GM19193 (cell line): Measurements from ENCODE around the gene EML2.

Experiments used
- POLR2A ChIP-seq: IDR thresholded peaks from 4 replicates; pipeline ENCODE4 v1.6.1; 2011; ENCODE audit not compliant: insufficient read depth, insufficient read length; ENCODE audit errors: extremely low read depth

EML2 gene

GRCh38 chr19:45660636-45661035 is 21.4 kb upstream of the EML2 start:
- no peak for TF ChIP-seq POLR2A

GRCh38 chr19:45659096-45659729 is 20.0 kb upstream of the EML2 start:
- no peak for TF ChIP-seq POLR2A

GRCh38 chr19:45657520-45658167 is 18.4 kb upstream of the EML2 start:
- no peak for TF ChIP-seq POLR2A

GRCh38 chr19:45655073-45655472 is 15.9 kb upstream of the EML2 start:
- TF ChIP-seq POLR2A, result no peak

- no peak for TF ChIP-seq POLR2A
Measured at GRCh38 chr19:45653634-45654033, 14.4 kb upstream of the EML2 start.

DNA sequence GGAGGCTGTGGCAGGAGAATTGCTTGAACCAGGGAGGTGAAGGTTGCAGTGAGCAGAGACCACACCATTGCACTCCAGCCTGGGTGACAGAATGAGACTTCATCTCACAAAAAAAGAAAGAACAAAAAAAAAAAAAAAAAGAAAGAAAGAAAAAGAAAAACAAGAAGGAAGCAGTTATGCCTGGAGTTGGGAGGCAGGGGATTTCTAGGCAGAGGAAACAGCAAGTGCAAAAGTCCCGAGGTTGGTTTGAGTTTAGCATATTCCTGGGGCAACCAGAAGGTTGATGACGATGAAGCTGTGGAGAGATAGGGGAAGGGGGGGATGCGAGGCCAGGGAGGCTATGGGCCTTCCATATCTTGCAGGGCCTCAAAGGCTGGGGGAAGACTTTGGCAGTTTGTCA is 11.5 kb upstream of the EML2 start:
- TF ChIP-seq POLR2A, result no peak

DNA sequence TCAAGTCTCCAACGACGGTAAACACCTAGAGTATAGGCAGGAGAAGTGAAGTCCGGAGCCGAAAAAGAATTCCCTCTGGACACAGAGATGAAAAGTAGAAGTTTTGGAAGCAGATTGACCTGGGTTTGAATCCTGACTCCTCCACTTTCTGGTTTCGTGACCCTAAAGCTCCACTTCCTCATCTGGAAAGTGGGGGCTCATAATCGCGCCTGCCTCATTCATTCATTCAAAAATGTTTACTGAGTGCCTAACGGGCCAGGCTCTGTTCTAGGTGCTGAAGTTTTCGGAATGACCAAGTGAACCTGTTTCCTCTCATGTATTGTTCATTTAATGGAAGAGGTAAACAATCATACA is 7.1 kb upstream of the EML2 start:
- no peak for TF ChIP-seq POLR2A

GRCh38 chr19:45645631-45646344 is 6.6 kb upstream of the EML2 start:
- no peak for TF ChIP-seq POLR2A

DNA sequence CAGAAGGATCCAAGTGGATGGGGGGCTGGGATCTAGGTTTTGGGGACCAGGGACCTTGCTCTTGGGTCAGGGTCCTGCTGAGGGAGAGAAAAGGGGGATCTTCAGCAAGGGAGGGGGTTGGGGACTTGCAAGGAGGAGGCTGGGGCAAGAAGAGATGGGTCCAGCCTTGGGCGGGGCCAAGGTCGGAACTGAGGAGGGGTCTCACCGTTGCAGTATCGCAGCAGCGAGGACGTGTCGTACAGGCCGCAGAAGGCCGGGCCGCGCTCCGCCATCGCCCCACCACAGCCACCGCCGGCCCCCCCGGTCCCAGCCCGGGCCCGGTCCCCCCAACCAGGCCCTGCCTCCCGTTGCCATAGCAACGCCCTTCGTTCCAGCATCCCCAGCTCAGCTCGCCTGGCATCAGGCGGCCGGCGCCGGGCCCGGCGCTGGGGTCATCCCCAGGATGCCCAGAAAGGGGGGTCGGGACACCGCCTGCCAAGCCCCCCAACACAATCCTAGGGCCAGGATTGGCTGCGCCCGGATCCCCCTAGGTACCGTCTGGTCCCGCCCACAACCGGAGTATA is 6.0 kb upstream of the EML2 start:
- no peak for TF ChIP-seq POLR2A

DNA sequence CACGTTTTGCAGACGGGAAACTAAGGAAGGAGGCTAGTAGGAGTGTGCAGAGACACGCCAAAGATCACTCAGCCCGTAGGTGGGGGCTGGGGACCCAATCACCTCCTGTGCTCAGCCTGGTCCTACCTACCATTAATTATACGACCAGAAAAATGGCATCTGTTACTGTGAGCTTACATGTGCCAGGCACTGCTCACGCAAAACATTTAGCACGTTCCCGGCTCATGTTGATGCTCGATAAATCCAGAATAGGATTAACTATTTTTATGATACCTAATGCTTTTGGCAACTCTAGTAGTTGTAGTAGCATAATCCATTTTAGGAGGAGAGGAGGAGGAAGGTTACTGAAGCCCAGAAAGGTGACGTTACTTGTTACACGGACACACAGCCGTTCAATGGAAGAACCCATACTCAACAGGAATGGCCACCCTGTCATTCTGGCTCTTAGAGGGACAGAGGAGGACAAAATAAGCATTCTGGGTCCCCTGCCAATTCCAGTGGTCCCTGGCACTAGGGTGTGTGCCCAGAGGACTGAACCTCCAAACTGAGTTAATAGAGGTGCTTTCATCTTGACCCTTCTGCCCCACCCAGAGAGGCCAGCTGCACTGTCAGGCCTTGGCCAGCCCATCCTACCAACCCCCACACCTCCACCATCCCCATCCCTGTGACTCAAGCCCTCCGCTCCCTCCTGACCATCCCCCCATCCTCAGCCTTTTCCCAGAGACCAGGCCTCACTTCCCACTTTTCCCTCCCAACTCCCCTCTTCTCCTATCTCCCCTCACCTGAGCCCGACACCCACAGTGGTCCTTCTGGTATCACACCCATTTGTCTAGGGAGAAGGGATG is 5.0 kb upstream of the EML2 start:
- no peak for TF ChIP-seq POLR2A

DNA sequence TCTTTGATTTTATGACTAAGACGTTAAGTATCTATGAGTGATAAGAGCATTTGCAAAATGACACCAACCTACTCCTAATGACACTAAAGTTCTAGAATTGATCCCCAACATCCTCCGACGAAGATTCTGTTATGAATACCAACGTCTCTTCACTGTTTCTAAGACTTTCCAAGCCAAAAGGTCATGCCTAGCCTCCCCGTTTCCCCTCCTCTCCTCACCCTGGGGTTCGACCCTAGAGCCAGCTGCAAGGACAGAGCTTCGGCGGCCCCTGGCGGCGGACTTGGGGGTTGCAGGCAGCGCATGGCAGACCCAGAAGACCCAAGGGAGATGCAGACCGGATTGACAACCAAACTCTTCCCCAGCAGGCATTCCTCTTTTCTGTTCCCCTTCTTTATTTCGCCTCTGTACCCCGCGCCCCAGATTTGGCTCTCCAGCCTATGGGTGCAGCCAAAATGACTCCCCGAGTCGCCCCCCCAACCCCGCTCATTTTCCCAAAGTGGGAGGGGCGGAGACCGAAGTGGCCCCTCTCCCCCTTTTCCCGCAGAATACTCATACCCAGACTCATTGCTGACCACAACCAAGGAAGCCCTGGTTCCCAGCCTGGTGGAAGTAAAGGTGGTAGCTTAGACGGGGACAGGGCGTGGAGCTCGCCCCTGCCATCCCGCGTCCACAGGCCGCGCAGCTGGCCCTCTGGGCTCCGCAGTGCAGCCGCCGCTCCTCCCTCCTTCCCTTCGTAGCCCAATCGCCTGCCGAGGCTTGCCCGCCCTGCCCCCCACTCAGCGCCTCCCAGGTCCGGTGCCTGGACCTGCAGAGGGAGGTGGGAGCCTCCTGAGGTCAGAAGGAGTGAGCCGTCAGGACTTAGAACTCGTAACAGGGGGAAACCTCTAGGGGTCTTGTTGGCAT is 4.1 kb upstream of the EML2 start:
- TF ChIP-seq POLR2A, result no peak

GRCh38 chr19:45641274-45642105 is 2.3 kb upstream of the EML2 start:
- TF ChIP-seq POLR2A, result peak; percentile 35

GRCh38 chr19:45640849-45641273 is 1.7 kb upstream of the EML2 start:
- TF ChIP-seq POLR2A, result no peak
